GM18507 (cell line): ENCODE results near the gene PGLYRP2.
A peak's percentile ranks its signal among the peaks of the same experiment; 100 is the strongest.

Experiments
- DNase-seq: peaks from one replicate; pipeline ENCODE4 v3.0.0; 2011; ENCODE audit warnings: low read depth; ENCODE audit not compliant: insufficient read length; ENCODE audit errors: extremely low spot score
- FAIRE-seq: peaks from 2 replicates; lab custom pipeline; 2011; peaks lifted over from hg19 to GRCh38; lab: Jason Lieb, UNC

PGLYRP2 gene

DNA sequence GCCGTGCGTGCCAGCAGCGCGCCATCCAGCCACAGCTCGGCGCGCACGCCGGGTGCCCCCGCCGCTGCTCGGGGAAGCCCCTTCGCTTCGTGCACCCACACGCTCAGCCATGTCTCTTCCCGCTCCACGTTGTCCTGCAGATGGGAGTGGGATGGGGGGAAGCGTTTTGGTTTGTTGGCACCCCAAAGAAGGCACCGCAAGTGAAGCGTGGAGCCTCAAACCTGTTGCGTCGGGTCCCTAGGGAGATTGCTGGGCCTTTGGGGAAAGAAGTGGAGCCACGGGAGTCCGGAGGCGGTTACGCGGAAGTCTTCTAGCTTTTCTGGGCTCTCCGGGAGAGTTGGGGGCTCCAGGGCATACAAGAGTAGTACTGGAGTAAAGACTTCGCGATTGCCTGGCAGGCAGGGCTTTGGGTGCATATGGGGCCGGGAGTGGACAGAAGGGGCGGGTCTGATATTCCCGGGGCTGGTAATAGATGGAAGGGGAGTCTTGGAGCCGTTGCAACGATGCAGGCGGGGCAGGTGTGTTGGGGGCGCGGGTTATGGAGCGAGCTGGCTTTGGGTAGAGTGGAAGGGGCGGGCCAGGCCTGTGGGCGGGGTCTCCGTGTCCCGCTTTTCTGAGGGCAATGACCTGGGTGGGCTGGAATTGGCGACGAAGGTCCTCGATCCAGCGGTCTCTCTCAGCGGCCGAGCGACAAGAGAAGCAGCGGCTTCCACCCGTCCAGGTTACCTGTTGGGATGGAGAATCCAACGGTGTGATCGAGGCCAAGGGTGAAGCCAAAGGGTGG is 21.4 kb downstream of the PGLYRP2 start:
- FAIRE-seq, result no peak
- DNase-seq, result no peak

DNA sequence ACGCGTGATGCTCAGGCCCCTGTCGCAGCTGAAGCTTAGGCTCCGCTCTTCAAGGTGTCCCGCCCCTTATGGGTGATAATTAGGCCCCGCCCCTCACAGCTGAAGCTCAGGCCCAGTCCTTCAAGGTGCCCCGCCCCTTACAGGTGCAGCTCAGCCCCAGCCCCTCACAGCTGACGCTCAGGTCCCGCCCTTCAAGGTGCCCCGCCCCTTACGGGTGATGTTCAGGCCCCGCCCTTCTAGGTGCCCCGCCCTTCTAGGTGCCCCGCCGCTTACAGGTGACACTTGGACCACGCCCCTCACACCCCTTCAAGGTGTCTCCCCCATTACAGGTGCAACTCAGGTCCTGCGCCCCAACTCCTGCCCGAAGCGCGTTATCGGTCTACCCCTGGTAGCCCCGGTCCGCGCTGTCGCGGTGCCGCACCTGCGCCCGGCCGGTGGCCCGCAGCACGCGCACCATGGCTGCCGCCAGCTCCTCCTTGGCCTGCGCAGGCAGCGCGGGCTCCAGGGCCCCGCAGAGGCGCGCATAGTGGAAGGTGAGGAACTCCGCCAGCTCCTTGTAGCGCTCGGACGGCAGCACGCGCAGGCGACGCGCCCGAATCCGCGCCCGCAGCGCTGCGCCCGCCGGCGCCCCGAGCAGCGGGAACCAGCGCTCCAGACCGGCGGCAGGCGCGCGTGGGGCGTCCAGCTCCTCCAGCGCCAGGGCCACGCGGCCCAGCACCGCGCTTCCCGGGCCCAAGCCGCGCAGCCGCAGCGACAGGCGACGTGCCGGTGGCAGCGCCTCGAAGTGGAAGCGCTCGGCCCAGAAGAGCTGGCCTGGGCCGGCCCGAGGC is 22.2 kb downstream of the PGLYRP2 start:
- DNase-seq, result no peak
- no peak for FAIRE-seq

DNA sequence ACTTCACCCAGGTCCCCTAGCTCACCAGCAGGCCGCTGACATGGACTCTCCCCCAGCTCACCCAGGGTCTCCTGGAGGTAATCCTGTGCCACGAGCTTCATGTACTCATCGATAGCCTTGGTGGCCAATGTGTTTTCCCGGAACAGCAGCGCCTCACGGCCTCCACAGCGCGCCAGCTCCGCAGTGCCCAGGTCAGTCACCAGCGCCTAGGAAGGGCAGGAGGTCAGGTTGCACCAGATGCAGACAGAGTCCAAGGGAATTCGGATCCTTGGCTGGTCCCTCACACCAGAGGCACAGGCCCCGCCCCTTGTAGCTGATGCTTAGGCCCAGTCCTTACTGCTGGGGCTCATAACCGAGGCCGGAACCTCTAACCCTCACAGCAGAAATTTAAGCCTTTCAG is 22.9 kb downstream of the PGLYRP2 start:
- FAIRE-seq (no peak), DNase-seq (no peak)

DNA sequence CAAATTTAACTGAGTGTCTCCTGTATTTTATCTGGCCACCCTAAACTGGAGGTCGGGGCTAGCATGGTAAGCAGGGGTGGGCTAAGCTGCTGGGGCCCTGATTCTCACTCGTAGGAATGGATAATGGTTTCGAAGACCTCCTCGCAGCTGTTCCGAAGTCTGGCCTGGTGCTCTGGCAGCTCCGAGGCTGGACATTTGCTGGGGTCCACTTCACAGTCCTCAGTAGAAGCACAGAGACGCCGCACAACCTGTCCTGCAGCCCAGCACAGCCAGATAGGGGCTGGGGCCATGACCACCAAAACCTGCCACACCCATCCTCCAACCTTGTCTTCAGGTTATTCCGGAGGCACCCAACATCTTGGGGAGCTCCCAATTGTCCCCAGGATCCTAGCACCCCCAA is 23.3 kb downstream of the PGLYRP2 start:
- FAIRE-seq (no peak), DNase-seq (no peak)

DNA sequence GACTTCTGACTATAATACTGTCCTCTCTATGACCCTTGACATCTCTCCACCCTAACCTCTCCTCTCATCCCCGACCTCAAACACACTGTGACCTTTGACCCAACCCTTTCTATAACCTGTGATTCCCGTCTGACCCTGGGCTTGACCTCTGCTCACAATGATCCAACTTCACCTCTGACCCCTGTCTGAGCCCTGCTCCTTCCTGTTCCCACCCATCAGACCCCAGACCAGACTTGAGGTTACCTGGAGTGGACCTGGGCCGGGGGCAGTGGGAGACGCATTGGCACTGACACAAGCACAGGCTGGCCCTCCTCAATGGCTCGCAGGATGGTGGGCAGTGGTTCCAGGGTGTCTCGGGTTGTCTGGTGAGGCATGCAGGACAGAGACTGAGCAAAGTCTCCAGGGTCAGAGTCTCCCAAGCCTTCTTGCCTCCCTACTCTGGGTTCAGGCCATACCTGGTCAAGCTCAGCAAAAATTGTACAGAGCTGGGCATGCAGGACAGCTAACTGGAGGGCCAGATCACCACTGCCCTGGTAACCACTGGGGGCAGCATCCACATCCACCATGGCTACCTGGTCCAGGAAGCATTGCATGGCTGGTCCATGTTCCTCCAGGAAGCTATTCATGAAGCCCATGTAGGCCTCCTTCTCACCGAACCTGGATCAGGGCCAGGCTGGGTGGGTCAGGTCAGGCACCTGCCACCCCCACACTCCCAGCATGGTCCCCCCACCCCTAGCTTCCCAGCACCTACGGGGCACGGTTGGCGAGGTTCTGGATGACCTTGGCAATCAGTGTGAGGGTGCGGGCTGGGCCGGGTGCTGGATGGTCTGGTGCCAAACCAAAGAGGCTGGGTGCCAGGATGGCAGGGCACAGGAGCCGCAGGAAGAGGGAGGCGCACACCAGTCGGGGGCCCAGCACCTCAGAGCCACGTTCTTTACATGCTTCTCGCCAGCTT is 25.1 kb downstream of the PGLYRP2 start:
- DNase-seq, result no peak
- FAIRE-seq, result no peak

DNA sequence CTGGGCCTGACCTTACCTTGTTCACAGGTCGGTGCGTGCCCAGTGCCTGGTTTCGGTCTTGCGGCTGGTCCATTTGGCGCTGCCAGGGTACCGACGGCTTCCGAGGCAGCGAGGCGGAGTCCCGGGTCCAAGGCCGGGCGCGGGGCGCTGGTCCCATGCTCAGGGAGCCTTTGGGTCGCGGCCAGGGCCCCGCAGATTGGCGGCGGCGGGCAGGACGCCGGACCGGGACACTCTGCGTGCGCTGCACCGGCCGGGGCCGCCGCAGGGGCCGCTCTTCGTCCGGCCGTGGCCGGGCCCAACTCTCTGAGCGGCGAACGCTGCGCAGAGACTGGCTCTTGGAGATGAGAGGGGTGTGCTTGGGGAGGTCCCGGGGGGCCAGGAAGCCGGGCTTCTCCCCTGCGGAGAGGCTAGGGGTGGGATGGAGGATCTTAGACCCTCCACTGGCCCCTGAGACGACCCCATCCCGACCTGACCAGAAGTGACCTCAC is 26.2 kb downstream of the PGLYRP2 start:
- FAIRE-seq, result no peak
- no peak for DNase-seq

DNA sequence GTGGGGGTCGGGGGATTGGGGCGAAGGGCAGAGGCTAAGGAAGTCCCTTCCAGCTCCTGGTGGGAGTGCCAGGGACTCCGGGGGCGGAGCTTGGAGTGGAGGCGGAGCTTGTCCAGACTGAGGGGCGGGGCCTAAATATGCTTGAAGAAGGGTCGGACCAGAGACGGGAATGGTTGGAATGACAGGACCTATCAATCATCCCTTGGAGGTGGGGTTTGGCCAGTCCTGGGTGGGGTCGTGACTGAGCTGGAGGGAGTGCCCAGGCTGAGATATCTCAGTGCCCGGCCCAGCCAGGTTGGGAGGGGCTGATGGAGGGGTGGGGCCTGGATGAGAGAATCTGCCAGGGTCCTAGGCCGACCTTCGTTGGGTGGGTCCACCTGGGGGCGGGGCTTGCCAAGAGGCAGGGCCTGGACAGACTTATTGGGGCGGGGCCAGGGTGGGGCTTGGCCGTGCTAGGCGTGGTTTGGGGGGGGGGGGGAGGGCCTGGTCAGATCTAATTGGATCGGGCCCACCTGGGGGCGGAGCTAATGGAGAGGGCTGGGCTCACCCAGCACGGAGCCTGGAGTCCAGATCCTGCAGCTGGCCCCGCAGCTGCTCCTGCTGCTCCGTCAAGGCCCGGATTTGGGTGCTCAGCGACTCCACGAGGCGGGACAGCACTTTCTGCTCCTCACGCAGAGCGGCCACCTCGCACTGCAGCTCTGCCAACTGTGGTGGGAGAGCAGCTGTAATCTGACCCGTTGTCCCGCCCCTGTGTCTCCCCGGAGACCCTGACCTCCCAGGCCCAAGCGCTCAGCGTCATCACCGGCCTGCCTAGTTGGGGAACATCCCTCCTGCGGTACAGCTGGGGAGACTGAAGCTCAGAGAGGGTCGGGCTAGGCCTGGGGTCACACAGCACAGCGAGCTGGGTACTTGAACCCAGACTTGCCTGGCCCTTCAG is 26.9 kb downstream of the PGLYRP2 start:
- no peak for DNase-seq
- no peak for FAIRE-seq

DNA sequence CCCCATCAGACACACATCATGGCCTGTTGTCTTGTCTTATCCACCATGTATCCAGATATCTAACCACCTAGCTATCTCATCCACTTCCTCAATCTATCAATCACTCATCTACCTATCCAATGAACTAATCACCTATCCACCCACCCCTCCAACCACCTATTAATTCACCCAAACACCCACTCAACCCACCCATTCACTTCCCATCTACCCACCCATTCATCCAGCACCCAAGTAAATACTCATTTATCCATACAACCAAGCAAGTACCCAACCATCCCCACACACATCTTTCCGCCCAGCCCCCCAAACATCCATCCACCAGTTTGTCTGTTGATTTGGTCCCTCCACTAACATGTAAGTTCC is 28.8 kb downstream of the PGLYRP2 start:
- no peak for FAIRE-seq
- no peak for DNase-seq

DNA sequence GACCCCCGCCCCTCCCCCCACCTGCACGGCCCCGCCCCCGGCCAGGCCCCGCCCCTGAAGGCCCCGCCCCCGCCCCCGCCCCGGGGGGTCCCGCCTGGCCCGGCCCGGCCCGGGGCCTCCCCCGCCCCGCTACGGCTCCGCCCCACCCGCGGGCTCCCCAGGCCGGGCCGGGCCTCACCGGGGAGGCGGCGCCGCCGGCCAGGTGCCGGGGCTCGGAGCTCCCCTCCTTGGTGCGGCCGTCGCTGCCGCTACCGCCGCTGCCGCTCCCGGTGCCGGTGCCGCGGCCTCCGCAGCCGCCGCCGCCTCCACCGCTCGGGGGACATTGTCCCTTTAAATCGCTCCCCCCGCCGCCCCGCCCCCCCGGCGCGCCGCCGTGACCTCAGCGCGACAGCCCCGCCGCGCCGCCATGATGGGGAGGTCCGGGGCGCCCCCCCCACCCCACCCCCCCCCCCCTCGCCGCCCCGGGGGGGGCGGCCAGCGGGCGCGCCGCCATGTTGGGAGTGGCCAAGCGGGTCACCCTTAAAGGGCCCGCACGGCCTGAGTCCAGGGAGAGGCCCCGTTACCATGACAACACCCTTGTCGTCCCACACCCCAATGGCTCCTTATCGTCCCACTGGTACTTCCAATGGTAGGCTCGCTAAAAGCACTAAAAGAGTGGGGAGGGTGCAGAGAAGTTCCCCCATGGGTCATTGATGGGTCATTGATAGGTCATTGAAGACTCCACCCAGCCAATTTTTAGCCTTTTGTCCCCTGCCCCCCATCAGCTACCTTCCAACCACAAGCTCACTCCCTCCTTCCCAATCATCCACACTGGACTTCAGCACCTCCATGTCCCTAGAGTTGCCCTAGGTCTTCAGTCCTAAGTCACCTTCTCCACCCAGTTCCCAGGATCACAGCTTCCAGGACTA is 29.4 kb downstream of the PGLYRP2 start, which contains the start of gene WIZ:
Gene WIZ (minus strand): TSS at position 337 of the 908 bp plus-strand sequence. CDS start 1,649 bp downstream, outside the sequence.
- DNase-seq (peak; percentile 88), FAIRE-seq (peak; percentile 49)

DNA sequence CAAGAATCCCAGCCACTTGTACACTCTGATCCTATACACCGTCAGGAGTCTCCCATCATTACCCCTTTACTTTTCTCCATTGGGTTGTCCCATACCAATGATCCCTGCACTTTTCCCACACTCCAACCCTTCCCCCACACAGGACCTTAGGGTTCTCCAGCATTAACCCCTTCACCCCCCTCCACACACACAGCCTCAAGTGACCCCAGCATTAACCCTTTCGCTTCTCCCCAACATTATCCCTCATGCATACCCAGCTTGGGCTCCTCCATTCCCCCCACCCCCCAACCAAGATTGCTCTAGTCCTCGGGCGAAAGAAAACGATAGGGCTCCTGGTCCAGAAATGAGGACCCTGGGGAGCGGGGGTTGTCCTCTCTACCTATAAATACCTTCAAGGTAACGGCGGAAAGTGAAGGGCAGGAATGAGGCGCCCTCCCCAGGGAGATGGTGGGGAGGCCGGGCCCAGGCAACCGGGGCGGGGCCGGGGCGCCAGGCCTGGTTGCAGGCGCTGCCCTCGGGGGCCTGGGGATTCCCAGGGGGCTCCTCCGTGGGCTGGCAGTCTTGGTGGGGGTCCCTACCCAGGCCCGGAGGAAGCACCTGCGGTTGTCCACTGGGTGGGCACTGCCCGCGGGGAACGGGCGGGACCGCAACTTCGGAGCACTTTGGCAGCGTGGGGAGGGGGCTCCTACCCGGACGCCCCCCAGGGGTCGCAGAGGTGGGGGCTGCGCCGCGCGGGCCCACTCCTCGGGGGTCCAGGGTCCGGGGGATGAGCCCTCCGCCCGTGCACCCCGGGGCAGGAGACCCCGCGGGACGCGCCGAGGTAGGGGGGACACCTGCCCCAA is 30.3 kb downstream of the PGLYRP2 start:
- no peak for FAIRE-seq
- no peak for DNase-seq

DNA sequence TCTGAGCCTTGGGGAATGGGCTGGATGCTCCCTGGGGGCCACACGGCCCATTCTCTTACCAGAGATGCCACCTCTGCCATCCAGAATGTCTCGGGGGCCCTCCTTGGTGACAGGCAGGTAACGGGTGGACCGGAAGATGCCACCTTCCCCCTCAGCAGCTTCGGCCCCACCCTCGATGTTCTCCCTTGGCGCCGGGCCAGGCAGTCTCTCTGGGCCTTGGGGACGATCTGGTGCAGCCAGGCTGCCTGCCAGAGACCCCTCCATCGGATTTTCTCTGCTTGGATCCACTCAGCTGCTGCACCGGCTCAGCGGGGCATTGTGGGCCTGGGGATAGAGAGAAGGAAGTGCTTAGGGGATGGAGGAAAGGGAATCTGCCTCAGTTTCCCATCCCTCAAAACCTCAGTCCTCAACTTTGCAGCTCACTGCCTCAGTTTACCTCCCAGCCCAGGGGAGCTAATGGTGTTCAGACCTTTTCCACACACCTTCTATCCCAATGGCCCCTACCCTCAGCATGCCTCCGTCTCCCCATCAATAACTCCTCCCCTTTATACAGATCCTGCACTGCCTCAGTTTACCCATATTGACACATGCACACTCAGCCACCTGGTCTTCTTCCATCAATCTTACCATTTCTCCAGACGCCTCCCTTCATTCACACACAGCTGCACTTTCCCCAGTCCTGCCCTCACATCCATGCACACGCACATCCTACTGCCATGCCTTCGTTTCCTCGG is 31.1 kb downstream of the PGLYRP2 start:
- DNase-seq (no peak), FAIRE-seq (no peak)

DNA sequence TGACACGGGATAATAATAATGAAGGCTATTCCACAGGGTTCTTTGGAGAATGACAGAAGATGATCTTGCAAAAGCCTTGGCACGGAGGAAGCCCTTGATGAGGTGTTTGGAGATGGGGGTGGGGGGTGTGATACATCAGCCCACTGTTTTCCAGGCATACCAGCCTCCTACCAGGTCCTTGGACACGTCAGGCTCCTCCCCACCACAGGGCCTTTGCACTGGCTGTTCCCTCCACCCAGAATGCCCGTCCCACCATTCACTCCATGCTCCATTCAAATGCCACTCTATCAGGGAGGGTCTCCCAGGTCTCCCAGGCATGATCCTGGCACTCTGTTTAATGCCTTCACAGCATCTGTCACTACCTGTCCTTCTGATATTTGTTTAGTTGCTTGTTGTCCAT is 32.2 kb downstream of the PGLYRP2 start:
- DNase-seq, result no peak
- no peak for FAIRE-seq

DNA sequence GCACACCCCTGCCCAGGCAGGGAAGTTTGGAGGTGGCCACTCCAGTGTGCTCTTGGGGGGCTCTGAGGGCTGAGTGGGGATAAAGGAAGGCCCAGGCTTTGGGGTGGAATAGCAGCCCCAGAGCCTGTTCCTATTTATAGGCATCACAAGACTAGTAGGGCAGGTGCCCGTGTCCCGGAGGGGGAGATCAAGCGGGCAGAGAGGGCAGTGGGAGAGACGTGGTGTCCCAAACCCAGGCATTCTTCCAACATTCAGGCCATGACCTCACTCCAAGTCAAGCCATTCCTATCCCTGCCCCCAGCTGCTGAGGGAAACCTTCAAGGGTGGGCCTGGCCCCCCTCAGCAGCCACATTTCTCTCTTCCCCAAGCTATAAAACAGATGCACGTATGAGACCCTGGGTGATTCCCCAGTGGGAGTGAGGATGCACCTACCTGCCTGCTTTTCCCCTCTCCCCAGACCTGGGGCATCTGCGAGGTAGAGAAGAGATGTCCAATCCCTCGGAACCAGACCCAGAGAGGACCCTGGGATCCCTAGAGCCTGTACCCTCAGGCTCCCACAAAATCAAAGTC is 33.4 kb downstream of the PGLYRP2 start:
- FAIRE-seq (no peak), DNase-seq (no peak)

DNA sequence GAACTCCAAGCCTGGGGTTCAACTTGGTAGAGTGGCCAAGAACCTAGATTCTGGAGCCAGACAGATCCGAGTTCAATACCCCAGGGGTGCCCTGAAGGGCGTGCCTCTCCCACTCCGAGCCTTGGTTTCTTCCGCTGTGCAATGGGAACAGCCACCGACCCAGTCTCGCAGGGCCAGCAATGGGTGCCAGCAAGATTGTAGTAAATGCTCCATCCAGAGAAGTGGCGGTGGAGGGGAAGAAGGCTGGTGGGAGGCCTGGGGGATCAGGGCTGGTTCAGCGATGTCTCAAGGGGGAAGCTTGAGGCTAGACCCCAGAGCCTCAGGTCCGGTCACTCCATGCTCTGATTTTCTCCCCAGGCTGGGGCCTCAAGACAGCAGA is 34.1 kb downstream of the PGLYRP2 start:
- DNase-seq (no peak), FAIRE-seq (no peak)

DNA sequence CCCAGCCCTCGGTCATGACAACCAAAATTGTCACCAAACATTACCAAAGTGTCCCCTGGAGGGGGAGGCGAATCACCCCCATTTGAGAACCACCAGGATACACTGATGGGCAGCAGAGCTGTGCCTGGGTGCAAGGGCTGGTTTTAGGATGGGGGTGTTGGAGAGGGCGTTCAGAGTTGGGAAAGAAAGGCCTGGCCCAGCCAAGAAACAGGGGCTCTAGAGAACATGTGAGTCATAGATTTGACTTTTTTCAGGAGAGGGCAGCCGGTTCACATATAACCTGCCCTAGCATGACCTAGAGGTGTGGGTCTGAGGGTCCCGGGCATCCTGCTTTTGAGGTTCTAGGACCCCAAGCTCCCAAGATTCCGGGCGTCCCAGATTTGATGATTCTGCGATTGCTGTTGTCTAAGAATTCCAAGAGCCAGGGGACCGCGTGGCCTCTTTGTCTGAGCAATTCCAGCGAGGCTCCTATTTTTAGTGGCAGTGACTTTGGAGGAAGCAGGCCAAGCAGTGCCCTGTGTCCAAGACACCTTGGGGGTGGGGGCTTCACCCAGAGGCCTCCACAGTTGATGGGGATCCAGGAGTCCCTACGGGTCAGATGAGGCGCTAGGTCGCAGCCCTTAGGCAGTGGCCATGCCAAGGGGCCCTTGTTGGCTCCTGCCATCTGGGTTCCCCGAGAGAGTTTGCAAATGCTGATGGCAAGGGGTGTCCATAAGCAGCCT is 34.6 kb downstream of the PGLYRP2 start:
- no peak for DNase-seq
- FAIRE-seq, result no peak
